22Rv1 (cell line): ENCODE data around the gene PARD3B.

Source experiments
- CTCF ChIP-seq: fragments of 450-650 bp; IDR thresholded peaks from 2 replicates; pipeline ENCODE4 v1.5.1; 2017; ENCODE audit warnings: mild to moderate bottlenecking
- ZFX ChIP-seq: fragments of 450-650 bp; IDR thresholded peaks from 2 replicates; pipeline ENCODE4 v1.6.1; 2017; ENCODE audit warnings: antibody characterized with exemption, borderline replicate concordance

DNA sequence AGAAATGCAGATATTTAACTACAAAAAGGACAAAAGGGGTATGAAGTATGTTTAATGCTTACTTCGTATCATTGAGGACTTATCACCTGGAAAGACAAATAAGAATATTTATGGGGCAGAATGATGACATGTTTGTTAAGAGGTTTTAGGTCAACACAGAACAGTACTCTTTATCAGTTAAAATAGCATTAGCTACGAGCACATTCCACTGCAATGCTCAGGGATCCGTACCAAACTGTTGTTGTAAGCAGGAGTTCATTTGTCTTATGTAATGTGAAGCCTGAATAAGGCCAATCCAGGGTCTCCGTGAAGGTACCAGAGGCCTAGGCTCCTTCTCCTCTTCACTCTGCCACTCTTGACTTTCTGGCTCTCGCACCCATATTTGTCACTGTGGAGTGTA lies 671.3 kb downstream of the PARD3B start:
- TF ChIP-seq CTCF: no peak
- no peak for TF ChIP-seq ZFX
